GM12874 (cell line): ENCODE measurements around the gene ERICH3.

Experiments
- TF ChIP-seq, protein P1 (sequence below): IDR thresholded peaks from 2 replicates; pipeline ENCODE4 v1.5.1; 2011; ENCODE audit warnings: low read depth, mild to moderate bottlenecking, control low read depth, low read length, moderate library complexity; ENCODE audit not compliant: insufficient read depth

ERICH3 gene

DNA sequence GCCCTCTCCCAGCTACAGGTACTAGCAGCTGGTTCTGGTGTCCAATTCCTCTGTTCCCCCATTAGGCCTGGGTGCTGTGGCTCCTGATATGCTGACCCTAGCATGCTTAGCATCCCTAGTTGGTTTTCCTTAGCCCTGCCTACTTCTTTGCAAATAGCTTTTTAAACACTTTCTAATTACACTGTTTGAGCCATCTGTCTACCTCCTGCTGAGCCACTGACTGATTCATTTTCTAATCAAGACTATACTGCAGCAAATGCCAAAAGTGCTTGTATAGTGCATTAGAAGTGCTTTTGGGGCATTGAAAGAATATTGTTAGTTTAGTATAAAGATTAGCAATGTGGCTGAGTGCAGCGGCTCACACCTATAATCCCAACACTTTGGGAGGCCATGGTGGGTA lies 36.3 kb downstream of the ERICH3 start:
- TF ChIP-seq, protein P1, sequence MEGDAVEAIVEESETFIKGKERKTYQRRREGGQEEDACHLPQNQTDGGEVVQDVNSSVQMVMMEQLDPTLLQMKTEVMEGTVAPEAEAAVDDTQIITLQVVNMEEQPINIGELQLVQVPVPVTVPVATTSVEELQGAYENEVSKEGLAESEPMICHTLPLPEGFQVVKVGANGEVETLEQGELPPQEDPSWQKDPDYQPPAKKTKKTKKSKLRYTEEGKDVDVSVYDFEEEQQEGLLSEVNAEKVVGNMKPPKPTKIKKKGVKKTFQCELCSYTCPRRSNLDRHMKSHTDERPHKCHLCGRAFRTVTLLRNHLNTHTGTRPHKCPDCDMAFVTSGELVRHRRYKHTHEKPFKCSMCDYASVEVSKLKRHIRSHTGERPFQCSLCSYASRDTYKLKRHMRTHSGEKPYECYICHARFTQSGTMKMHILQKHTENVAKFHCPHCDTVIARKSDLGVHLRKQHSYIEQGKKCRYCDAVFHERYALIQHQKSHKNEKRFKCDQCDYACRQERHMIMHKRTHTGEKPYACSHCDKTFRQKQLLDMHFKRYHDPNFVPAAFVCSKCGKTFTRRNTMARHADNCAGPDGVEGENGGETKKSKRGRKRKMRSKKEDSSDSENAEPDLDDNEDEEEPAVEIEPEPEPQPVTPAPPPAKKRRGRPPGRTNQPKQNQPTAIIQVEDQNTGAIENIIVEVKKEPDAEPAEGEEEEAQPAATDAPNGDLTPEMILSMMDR: no peak

DNA sequence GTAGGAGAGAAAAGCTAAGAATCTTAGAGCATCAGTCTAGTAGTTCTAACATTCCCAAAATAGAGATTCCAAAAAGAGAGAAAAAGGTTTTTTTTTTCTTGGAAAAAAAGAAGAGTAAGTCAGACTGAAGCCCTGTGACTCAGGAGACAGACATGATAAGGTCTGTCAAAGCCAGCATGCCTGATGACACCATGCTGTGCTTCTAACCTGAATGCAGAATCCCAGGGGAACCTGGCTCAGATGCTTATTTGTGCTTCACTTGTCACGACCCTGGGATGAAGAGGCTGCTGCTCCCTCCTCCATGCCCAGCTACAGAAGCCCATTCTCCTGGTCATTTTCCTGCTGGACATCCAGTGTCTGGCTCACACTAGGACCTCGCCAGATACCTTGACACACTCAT lies 44.3 kb downstream of the ERICH3 start:
- TF ChIP-seq, protein P1: no peak

DNA sequence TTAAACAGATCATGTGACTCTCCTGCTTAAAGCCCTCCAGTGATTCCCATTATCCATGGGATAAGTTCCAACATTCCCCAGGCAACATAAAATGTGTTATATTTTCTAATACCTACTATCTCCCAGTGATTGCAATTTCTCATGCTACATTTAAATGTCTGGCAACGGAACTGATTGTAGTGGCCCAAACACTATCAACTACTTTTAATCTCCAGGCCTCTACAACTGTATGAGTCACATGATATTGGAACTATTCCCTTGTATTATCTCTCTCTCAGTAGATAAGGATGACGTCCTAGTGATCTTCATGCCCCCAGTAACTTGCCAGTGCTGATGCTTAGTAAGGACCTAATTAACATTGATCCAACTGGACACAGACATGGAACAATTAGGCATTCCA lies 49.9 kb downstream of the ERICH3 start:
- TF ChIP-seq, protein P1: no peak

DNA sequence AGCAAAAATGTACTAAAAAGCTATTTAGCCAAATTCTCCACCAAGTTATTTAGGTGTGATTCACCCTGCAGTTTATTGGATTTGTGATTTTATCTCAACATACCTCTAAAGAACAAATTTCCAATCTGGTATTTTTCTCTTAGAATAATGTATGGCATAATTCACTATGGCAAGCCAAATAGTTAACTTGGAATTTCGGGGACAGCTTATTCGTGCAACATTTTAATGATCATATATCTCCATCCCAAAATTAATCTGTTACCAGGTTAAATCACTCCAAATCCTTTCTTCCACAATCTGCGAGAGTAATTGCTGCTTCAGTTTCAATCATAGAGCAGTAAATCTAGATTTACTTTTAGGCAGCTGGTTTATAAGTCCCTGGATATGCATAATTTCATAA lies 53.4 kb downstream of the ERICH3 start:
- TF ChIP-seq, protein P1: no peak

DNA sequence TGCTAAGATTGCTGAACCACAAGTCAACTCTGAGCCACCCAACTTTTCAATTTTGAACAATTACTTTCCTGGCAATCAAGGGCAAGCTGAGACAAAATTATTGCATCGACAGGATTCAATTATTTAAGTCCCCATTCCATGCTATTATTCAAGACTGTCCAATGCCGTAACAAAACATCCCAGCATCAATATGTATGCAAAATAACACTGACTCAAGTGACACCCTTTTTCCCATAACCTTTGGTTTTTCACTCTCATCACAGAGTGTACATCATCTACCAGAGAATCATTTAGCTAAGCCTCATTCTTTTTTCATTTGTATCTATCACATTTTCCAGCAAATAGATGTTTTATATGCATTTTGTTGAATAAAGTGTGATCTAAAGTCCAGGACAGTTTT lies 54.6 kb downstream of the ERICH3 start:
- TF ChIP-seq, protein P1: no peak

DNA sequence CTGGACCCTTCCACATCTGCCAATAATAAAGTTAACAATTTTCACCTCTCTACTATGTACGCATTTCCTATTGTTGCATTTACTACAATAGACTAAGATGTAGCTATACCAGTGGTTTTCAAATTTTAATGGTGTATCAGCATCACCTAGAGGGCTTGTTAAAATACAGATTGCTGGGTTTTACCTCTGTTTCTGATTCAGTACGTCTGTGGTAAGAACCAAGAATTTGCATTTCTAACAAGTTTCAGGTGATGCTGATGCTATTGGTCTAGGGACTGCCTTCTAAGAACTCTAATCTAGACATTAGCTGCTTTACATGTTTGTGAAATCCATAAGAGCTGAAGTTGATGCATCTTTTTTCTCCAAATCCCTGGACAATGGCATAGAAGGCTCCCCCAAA lies 59.7 kb downstream of the ERICH3 start:
- TF ChIP-seq, protein P1: no peak

DNA sequence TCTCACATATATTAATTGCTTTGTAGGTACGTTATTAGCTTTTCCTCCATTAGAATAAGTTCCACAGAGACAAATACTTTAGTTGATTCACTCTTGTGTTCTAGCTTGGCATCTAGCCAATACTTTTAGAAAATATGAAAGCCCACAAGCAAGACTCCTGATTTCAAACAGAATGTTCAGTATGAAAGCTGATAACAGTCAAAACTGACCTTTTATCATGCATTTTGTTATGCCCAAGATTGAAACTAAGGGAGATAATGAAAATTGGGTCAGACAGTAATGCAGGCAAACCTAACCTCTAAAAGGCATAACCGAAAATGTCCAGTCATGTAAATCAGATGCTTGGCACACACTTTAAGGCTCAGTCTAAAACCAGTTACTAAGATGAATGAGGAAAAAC lies 61.7 kb downstream of the ERICH3 start:
- TF ChIP-seq, protein P1: no peak

DNA sequence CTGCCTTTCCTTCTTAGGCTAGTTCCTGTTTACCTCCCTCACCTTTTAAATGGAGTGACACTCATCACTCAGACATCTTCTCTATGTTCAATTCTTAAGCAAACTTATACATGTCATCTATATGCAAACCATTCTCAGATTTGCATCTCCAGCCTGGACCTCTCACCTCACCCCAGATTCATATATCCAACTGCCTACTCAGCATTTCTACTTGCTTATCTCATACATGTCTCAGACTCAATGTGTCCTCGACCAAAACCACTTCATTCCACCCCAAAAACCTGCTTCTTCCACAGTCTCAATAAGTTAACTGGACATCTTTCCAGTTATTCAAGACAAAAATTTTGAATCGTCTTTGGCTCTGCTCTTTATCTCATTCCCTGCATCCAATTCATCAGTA lies 62.6 kb downstream of the ERICH3 start:
- TF ChIP-seq, protein P1: no peak
